ENCODE results near the gene OSCAR.
"Not testable (repeated sequence)": the region's sequence is repeated elsewhere in the genome, so short reads cannot be mapped to it uniquely, and the experiment has no call there.

Gene OSCAR

DNA sequence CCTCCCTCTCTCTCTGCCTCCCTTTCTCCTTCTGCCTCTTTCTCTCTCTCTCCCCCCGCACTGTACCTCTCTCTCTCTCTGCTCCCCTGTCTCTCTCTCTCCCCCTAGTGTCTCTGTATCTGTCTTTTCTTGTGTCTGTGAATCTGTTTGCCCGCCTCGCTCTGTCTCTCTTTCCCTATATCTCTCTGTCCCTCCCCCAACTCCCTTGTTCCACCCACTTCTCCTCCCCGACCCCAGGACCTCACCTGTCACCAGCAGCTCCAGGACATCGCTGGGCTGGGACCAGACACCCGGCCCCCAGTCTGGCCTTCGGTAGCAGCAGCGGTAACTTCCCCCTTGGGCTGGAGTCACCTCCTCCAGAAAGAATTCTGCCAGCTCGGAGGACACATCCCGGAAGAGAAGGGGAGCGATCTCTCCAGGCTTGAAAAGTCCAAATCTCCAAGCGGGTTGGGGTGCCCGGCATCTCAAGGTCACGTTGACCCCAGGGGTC is 3.9 kb downstream of the OSCAR start:
- no peak for DNase-seq (ENCODE audit: low spot score in 2 of 2)
- H3K4me1 Mint-ChIP-seq: peaks cover 17% of the 10 kb centered on the region
- no peak for ATAC-seq (replicated peaks; ENCODE audit: extremely low read depth, poor library complexity, severe bottlenecking)

DNA sequence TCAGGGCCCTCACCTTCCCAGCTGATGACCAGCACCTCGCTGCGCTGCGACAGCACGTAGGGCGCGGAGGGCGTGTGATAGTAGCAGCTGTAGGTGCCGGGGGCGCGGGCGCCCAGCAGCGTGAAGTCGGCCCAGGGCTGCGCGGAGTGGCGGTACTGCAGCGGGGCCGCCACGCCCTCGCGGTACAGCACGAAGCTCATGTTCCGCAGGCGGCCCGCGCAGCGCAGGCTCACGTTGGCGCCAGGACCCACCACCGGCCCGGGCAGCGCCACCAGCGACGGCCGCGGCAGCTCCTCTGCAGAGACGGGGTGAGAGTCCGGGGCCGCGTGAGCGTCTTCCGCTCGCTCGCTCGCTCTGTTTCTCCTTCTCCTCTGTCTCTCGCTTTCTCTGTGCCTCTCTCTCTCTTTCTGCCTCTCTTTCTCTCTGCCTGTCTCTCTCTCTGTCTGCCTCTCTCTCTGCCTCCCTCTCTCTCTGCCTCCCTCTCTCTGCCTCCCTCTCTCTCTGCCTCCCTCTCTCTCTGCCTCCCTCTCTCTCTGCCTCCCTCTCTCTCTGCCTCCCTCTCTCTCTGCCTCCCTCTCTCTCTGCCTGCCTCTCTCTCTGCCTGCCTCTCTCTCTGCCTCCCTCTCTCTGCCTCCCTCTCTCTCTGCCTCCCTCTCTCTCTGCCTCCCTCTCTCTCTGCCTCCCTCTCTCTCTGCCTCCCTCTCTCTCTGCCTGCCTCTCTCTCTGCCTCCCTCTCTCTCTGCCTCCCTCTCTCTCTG is 4.6 kb downstream of the OSCAR start:
- ATAC-seq (replicated peaks; ENCODE audit: extremely low read depth, poor library complexity, severe bottlenecking): peak; percentile 80
- Mint-ChIP-seq H3K27ac (ENCODE audit: low read depth) (peak overlapping the region; percentile 96), H3K36me3 (ENCODE audit: insufficient read depth) (peaks cover 14% of the 10 kb centered on the region), H3K4me1 (peaks cover 13% of the 10 kb centered on the region), H3K4me3 (peak overlapping the region; percentile 79)
- not testable (repeated sequence) for H3K9me3 Mint-ChIP-seq, H3K27me3 Mint-ChIP-seq
- peak; percentile 39 to 50 for DNase-seq (ENCODE audit: low spot score in 2 of 2)

More for the DNA sequence above, 3.9 kb downstream of the OSCAR start:
- no peaks in the 10 kb centered on the region for H3K9me3 Mint-ChIP-seq
- H3K36me3 Mint-ChIP-seq (ENCODE audit: insufficient read depth): peaks cover 16% of the 10 kb centered on the region
- peak overlapping the region; percentile 79 for H3K4me3 Mint-ChIP-seq
- peak overlapping the region; percentile 96 for H3K27ac Mint-ChIP-seq (ENCODE audit: low read depth)
- H3K27me3 Mint-ChIP-seq: no peaks in the 10 kb centered on the region

DNA sequence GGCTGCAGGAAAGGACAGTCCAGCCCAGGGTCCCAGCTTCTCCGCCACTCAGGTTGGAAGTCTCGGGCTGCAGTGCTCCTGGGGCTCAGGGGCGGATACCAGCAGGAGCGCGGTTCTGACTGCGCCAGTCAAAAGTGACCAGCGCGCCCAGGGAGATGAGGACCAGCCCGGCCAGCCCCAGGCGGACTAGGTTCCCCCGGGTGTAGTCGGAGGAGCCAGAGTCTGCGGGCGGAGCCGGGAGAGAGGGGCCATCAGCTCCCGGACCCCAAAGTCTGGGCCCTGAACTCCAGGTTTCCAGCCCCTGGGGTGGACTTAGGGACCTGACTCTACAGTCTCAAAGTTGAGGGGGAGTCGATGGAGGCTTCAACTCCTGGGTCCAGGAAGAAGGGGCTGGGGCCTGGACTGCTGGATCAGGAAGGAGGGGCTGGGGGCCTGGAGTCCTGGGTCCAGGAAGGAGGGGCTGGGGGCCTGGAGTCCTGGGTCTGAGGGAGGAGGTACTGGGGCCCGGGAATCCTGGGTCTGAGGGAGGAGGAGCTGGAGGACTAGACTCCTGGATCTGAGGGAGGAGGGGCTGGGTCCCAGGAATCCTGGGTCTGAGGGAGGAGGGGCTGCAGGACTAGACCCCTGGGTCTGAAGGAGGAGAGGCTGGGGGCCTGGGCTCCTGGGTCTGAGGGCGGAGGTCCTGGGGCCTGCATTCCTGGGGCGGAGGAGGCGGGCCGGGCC is 5.3 kb downstream of the OSCAR start:
- peak overlapping the region; percentile 79 for H3K4me3 Mint-ChIP-seq

DNA sequence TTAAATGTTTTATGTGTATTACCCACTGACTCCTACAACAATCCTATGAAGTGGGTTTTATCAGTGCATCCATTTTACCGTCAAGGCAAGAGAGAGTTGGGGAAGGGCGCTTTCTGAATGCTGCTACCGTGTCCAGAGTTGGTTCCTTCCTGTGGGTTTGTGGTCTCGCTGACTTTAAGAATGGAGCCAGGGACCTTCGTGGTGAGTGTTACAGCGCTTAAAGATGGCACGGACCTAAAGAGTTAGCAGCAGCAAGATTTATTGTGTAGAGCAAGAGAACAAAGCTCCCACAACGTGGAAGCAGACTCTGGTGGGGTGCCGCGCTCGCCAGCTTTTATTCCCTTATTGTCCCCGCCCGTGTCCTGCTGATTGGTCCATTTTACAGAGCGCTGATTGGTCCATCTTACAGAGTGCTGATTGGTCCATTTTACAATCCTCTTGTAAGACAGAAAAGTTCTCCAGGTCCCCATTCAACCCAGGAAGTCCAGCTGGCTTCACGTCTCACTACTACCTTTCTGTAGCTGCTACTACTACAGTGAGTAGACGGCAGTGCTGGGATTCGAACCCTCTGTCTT is 6.1 kb downstream of the OSCAR start:
- ATAC-seq (replicated peaks; ENCODE audit: extremely low read depth, poor library complexity, severe bottlenecking) (no peak), DNase-seq (ENCODE audit: low spot score in 2 of 2) (no peak)
- H3K36me3 Mint-ChIP-seq (ENCODE audit: insufficient read depth): peaks cover 14% of the 10 kb centered on the region
- no peak overlapping the region for H3K27ac Mint-ChIP-seq (ENCODE audit: low read depth)
- H3K4me3 Mint-ChIP-seq: peak overlapping the region; percentile 79
- H3K9me3 Mint-ChIP-seq: no peaks in the 10 kb centered on the region
- H3K27me3 Mint-ChIP-seq: no peaks in the 10 kb centered on the region
- peaks cover 13% of the 10 kb centered on the region for H3K4me1 Mint-ChIP-seq

More for the DNA sequence above, 5.3 kb downstream of the OSCAR start:
- H3K36me3 Mint-ChIP-seq (ENCODE audit: insufficient read depth): peaks cover 14% of the 10 kb centered on the region
- ATAC-seq (replicated peaks; ENCODE audit: extremely low read depth, poor library complexity, severe bottlenecking) (no peak), DNase-seq (ENCODE audit: low spot score in 2 of 2) (no peak)
- H3K9me3 Mint-ChIP-seq: no peaks in the 10 kb centered on the region
- H3K27me3 Mint-ChIP-seq: no peaks in the 10 kb centered on the region
- peak overlapping the region; percentile 96 for H3K27ac Mint-ChIP-seq (ENCODE audit: low read depth)
- H3K4me1 Mint-ChIP-seq: peaks cover 13% of the 10 kb centered on the region

DNA sequence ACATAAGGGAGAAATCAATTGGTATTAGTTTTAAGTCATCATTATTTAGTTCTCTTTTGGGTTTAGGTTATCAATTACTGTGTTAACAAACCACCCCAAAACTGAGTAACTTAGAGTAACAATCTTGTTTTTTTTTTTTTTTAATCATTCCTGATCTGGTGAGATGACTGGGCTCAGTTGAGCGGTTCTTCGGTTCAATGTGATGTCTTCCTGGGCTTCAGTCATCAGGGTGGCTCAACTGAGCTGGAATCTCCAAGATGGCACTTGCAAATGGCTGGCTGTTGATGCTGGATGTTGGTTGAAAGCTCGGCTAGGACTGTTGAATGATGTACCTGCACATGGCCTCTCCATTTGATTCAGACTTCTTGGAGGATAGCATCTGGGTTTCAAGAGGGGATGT is 16.2 kb downstream of the OSCAR start:
- peaks cover 2% of the 10 kb centered on the region for H3K36me3 Mint-ChIP-seq (ENCODE audit: insufficient read depth)
- H3K27ac Mint-ChIP-seq (ENCODE audit: low read depth): no peak overlapping the region
- ATAC-seq (replicated peaks; ENCODE audit: extremely low read depth, poor library complexity, severe bottlenecking) (no peak), DNase-seq (ENCODE audit: low spot score in 2 of 2) (no peak)
- H3K4me1 Mint-ChIP-seq: no peaks in the 10 kb centered on the region
- peaks cover 6% of the 10 kb centered on the region for H3K27me3 Mint-ChIP-seq
- no peak overlapping the region for H3K4me3 Mint-ChIP-seq
- H3K9me3 Mint-ChIP-seq: no peaks in the 10 kb centered on the region

DNA sequence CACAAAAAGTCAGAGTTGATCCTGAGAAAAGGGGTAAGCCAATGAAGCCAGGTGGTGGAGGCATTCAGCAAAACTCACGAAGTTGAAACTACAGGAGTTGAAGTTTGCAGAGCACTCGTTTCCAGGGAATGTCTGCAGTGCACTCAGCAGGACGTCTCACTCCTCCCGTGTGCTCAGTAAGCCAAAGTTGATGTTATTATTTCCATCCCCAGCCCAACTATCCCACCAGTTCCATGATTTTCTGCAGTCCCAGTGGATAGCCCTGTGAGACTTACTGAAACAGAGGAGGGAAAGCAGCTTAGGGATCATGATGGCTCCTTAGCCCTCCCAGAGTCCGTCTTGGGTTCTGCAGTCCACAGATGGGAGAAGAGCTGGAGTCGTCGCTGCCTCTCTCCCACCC is 19.6 kb downstream of the OSCAR start, which contains the start of gene TARM1:
TARM1 (minus strand) TSS at position 334 of the 400 bp plus-strand sequence; CDS start at position 309, 25 bp downstream.
- Mint-ChIP-seq H3K4me3 (no peak within 1 kb of the TSS), H3K27ac (ENCODE audit: low read depth) (no peak within 1 kb of the TSS), H3K27me3 (peaks cover 18% of the 10 kb centered on the region), H3K9me3 (no peaks in the 10 kb centered on the region), H3K4me1 (no peaks in the 10 kb centered on the region), H3K36me3 (ENCODE audit: insufficient read depth) (no peaks in the 10 kb centered on the region)
- DNase-seq (ENCODE audit: low spot score in 2 of 2) (no peak), ATAC-seq (replicated peaks; ENCODE audit: extremely low read depth, poor library complexity, severe bottlenecking) (no peak)

DNA sequence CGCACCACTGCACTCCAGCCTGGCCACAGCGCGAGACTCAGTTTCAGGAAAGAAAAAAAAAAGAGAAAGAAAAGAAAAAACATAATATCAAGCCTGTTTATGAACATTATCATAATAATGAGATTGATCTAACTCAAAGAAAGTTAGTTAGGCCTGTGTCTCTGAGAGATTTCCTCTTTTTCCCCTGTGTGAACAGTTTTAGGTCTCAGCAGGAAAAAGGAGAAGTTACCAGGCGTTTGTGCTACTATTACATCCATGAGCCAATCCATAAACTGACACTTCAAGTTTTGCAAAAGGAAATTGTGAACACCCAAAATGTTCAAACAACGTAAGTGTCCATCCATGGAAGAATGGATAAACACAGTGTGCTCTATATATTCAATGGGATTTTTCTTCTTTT is 23.3 kb downstream of the OSCAR start:
- no peak for DNase-seq (ENCODE audit: low spot score in 2 of 2)
- Mint-ChIP-seq H3K27ac (ENCODE audit: low read depth) (no peak overlapping the region), H3K36me3 (ENCODE audit: insufficient read depth) (no peaks in the 10 kb centered on the region)

DNA sequence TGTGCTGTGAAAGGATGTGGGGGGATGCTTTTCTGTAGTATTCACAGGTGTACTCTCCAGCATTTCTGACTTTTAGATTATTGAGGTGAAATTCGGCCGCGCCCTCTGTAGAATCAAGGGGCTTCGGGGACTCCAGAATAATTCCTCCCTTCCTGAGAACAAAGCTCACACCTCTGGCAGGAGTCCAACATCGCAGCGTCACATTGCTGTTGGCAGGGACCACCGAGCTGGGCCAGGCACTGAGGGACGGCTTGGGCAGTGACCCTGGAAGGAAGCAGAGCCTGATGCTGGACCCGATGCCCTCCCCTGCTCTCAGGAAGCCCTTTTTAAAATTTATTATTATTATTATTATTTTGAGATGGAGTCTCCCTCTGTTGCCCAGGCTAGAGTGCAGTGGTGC is 25.8 kb downstream of the OSCAR start:
- Mint-ChIP-seq H3K9me3 (no peaks in the 10 kb centered on the region), H3K4me1 (no peaks in the 10 kb centered on the region), H3K27ac (ENCODE audit: low read depth) (no peak overlapping the region), H3K27me3 (peaks cover 22% of the 10 kb centered on the region), H3K4me3 (no peak overlapping the region), H3K36me3 (ENCODE audit: insufficient read depth) (no peaks in the 10 kb centered on the region)
- ATAC-seq (replicated peaks; ENCODE audit: extremely low read depth, poor library complexity, severe bottlenecking) (no peak), DNase-seq (ENCODE audit: low spot score in 2 of 2) (no peak)

More for the DNA sequence above, 23.3 kb downstream of the OSCAR start:
- Mint-ChIP-seq H3K4me1 (no peaks in the 10 kb centered on the region), H3K9me3 (no peaks in the 10 kb centered on the region), H3K27me3 (peaks cover 24% of the 10 kb centered on the region), H3K4me3 (no peak overlapping the region)
- ATAC-seq (replicated peaks; ENCODE audit: extremely low read depth, poor library complexity, severe bottlenecking): no peak

DNA sequence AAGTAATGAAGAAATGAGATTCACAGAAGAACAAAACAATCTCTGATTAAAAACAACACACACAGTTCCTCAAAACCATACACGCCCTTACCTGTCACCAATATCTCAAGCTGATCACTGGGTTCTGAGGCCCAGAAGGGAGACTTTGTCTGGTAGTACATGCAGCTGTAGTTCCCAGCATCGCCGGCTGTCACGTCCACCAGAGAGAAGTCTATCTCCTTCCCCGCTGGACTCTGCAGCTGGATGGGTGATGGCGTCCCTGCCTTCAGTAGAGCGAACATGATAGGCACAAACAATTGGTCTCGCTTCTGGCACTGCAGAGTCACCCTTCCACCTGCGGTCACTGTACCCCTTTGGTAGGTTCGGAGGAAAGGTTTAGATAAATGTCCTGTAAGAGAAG is 26.8 kb downstream of the OSCAR start:
- DNase-seq (ENCODE audit: low spot score in 2 of 2) (no peak), ATAC-seq (replicated peaks; ENCODE audit: extremely low read depth, poor library complexity, severe bottlenecking) (no peak)
- Mint-ChIP-seq H3K4me1 (no peaks in the 10 kb centered on the region), H3K27ac (ENCODE audit: low read depth) (no peak overlapping the region), H3K9me3 (no peaks in the 10 kb centered on the region), H3K4me3 (no peak overlapping the region), H3K27me3 (peaks cover 23% of the 10 kb centered on the region), H3K36me3 (ENCODE audit: insufficient read depth) (no peaks in the 10 kb centered on the region)

DNA sequence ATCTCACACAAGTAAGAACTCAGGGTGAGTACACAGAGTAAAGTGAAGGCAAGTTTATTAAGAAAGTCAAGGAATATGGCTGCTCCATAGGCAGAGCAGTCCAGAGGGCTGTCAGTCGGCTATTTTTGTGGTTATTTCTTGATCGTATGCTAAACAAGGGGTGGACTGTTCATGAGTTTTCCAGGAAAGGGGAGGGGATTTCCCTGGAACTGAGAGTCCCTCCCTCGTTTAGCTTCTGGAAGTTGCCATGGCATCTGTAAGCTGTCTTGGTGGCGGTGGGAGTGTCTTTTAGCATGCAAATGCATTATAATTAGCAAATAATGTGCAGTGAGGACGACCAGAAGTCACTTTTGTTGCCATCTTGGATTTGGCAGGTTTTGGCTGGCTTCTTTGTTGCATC is 31.1 kb downstream of the OSCAR start:
- Mint-ChIP-seq H3K27ac (ENCODE audit: low read depth) (no peak overlapping the region), H3K9me3 (no peaks in the 10 kb centered on the region), H3K36me3 (ENCODE audit: insufficient read depth) (no peaks in the 10 kb centered on the region), H3K4me1 (no peaks in the 10 kb centered on the region), H3K4me3 (no peak overlapping the region), H3K27me3 (peaks cover 27% of the 10 kb centered on the region)
- no peak for DNase-seq (ENCODE audit: low spot score in 2 of 2)
- ATAC-seq (replicated peaks; ENCODE audit: extremely low read depth, poor library complexity, severe bottlenecking): no peak

DNA sequence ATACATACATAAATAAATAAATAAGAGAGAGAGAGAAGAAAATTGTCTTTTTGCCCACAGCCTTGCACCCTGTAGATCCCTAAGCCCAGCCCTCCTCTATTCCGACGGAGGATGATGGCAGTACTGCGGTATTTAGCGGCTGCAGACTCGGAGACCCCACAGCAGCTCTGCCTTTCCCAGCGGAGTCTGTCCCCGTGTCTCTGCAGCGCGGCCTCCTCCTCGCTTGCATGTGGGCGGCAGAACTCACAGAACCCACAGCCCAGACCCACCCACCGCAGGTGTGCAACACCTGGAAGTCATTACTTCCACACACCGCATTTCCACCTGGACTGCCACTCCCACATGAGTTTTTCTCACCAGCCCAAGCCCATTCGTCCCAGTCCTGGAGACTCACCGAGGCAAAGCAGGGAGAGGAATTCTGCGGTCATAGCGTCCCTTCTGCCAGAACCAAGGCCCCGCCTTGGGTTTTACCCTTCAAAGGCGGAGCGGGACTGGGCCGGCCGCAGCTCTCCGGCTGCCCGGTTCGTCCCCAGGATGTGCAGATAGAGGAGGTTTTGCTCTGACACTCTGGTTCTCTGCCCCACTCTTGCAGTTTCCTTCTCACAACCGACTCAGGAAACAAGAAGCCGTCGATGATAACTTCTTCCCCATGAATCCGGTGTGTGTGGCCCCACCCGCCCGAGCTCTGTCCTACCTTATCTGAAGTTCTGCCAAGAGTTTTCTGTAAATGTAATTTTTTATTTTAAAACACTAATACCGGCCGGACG is 37.1 kb downstream of the OSCAR start, which contains the start of gene VSTM1:
VSTM1 (minus strand) TSS at position 548 of the 767 bp plus-strand sequence; CDS start at position 428, 120 bp downstream.
- ATAC-seq (replicated peaks; ENCODE audit: extremely low read depth, poor library complexity, severe bottlenecking) (no peak), DNase-seq (ENCODE audit: low spot score in 2 of 2) (no peak)
- Mint-ChIP-seq H3K27ac (ENCODE audit: low read depth) (no peak within 1 kb of the TSS), H3K36me3 (ENCODE audit: insufficient read depth) (no peaks in the 10 kb centered on the region), H3K9me3 (no peaks in the 10 kb centered on the region), H3K27me3 (peaks cover 54% of the 10 kb centered on the region), H3K4me1 (no peaks in the 10 kb centered on the region), H3K4me3 (no peak within 1 kb of the TSS)

DNA sequence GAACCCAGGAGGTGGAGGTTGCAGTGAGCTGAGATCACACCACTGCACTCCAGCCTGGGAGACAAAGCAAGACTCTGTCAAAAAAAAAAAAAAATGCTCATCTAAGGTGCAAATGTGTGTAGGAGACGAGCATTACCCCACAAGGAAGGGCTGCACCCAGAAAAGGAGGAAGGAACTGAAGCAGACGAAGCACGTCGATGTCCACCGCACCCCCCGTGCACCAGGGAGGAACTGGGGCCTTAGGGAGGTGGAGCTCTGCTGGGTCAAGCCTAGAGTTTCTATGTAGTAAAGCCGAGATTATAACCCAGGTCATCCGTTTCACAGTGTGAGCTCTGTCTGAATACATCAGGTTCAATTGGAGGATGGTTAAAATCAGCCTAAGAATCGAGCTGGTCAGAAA is 38.0 kb downstream of the OSCAR start:
- ATAC-seq (replicated peaks; ENCODE audit: extremely low read depth, poor library complexity, severe bottlenecking): no peak
- H3K4me3 Mint-ChIP-seq: no peak overlapping the region
- peaks cover 54% of the 10 kb centered on the region for H3K27me3 Mint-ChIP-seq

More for the DNA sequence above, 38.0 kb downstream of the OSCAR start:
- H3K36me3 Mint-ChIP-seq (ENCODE audit: insufficient read depth): no peaks in the 10 kb centered on the region
- H3K4me1 Mint-ChIP-seq: no peaks in the 10 kb centered on the region
- H3K27ac Mint-ChIP-seq (ENCODE audit: low read depth): no peak overlapping the region
- H3K9me3 Mint-ChIP-seq: no peaks in the 10 kb centered on the region
- DNase-seq (ENCODE audit: low spot score in 2 of 2): no peak

All from central memory CD8-positive, alpha-beta T cell (primary cell).